HT1080 (cell line): Measurements from ENCODE around the gene MAML3. TPM values are rescaled to one million over a fixed set of nuclear protein-coding genes. Genes with fewer than 3 reads are reported as not detected.

Experiments
- DNase-seq: peaks from one replicate; pipeline ENCODE4 v3.0.0-alpha.2; 2015; ENCODE audit warnings: low read depth
- total RNA-seq: library from RNA; depleted of rRNA; stranded (reverse); fragments of >200 nt; shearing (Covaris generic); gene quantifications from 2 replicates; pipeline ENCODE4 v1.2.3, GENCODE V29; 2014

The MAML3 gene
- total RNA-seq, 1 experiment from 2014 or later: 11.4 TPM

GRCh38 chr4:140047786-140048185 is 106.2 kb downstream of the MAML3 start:
- no peak for DNase-seq

DNA sequence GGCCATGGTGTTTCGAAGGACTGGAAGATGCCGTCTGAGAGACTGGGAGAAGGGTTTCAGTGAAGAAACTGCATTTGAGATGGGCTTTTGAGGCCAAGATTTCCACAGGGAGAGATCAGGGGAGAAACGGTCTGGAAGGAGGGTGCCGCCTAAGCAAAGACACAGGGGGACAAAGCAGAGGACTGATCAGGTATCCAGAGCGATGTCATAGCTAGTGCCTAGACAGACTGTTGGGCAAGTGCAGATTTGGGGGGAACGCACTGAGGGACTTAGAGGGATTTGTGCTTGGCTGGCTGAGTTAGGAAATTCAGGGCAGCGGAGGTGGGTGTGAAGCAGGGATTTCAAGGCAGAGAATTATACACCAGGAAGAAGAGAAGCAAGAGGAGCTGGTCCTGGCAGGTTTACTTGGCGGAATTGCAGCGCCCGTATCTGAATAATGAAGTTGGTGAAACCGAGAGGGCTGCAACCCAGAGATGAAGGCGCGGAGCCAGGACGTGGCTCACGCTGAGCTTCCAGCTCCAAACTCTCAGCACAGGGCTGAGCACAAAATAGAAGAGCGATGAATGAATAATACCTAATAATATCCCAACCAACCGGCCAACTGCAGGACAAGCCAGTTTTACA is 106.9 kb downstream of the MAML3 start:
- DNase-seq: no peak

DNA sequence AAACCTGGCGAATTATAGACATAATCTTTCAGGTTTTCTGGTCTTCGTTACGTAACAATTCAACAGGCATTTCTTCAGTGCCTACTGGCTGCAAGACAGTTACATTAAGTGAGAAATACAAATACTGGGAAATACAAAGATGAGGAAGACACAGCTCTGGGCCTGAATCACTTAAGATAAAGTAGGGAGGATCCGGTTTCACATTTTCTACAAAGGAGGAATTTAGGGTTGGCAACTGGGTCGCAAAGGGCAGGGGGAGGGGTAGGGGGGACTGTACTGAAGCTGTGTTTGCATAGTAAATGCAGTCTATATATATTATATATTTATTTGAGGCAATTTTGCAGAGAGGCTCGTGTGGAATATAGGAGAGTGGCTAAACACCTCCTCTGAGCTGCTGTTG is 107.4 kb downstream of the MAML3 start:
- DNase-seq: no peak

DNA sequence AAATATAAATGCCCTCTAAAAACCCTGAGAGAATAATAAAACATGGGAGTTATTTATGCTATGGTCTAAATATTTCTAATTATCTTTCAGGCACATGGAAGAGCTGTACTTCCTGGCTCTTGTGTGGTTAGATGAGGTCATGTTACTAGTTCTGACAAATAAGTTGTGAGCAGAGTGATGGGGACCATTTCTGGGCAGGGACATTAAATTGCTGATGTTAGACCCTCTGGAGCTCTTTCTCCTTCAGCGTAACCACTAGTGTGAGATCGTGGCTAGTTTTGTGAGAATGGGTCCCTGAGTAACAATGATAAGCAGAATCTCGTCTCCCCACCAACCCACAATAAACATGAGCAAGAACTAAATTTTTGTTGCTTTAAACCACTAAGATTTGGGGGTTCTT is 108.0 kb downstream of the MAML3 start:
- DNase-seq: no peak

- no peak for DNase-seq
These were observed 109.6 kb downstream of the MAML3 start for GRCh38 chr4:140044337-140044902.

- DNase-seq: no peak
These were observed 111.3 kb downstream of the MAML3 start for GRCh38 chr4:140042634-140043033.

- DNase-seq: peak; percentile 80
These were observed 115.9 kb downstream of the MAML3 start for GRCh38 chr4:140038031-140038533.

DNA sequence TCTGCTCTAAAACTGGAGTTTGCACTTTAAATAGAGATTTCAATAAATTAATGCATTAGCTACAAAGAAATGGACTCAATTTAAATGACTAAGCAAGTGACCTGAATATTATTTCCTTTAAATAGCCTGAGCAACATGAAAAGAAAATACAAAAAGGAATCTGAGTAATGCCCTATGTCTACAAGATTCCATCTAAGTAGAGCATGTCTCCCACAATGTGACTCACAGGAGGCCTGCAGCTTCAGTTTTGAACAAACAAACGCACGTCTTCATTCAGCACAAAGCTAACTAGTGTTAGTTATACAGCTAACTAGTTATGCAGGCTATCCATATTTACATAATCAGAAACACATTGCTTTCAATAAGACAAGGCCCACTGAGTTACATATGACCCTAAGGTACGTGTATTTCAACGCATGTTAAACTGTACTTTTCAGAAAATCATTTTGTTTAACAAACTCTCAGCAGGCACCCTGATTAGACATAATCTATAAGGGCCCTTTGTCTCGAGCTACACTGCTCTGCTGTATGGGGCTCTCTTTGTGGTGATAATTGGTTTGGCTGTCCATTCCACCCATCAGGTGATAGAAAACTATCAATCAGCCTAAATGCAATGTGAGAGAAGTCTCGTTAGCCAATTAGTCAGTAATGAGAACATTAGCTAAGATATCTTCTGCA is 116.5 kb downstream of the MAML3 start:
- peak; percentile 92 for DNase-seq

DNA sequence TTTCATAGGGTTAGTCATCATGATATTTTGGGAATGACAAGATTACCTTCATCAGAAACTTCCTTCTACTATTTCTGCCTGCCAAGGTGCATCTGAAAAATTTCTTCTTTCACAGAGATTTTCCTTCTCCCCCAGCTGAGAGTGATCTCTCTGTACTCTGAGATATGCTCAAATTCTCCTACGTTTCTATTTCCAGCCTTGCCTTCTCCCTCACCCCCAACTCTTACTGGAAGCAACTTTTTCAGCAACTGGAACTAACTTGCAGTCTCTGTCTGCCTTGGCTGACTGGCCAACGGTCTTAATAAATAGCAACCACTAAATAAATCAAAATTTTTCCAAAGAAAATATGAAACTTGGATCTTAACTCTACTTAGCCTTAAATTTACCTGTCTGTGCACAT is 122.3 kb downstream of the MAML3 start:
- no peak for DNase-seq

- no peak for DNase-seq
These were observed 122.9 kb downstream of the MAML3 start for GRCh38 chr4:140031061-140031460.

DNA sequence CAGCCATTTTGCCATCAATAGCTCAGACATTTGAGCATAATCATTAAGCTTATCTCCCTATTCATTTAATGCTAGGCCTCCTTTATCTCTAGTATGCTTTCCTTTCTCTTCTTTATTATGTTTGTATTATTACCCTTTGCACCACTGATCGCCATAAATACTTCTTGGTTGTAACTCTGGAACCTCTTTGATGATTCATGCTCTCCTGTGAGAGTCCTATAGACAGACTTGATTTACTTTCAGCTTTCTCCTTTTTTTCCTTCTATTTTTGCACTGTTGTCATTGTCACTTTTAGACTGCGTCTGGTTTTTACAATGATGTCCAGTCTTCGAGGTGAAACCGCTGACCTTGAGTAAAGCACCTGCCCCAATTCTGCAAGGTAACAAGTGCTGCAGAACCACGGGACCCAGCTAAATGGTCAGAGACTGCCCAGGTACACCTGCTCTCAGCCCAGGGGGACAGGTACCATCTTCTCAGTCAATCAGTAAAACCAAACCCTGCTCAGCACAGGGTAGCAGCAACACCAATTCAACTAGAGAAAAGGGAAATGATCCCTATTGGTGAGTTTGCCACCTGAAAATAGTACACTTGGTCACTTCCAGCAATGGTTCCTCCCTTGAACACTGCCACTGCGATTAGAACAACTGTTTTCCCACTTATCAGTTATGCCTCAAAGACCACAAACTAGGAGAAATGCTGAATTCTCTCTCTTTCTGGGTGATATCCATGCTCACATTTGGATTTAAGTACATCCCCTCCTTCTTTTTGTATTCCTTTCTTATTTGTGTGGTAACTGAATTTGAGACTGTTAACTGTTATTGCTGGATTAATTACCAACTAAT is 125.1 kb downstream of the MAML3 start:
- DNase-seq: no peak

DNA sequence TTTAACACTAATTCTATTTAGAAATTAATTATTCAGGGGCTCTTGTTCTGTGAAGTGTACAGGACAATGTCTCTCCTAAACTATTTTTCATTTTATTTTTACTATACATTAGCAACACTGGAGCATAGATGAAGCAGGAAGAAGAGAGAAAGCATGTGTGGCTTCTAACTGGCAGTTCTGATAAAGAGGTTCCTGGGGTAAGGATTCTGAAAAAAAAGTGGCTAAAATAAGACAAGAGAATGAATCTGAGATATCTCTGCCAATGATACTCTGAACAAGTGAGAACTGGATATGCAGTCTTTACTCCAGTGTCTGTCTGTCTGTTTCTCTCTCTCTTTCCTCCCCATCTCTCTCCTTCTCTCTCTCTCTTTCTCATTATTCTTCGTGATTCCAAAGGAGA is 125.9 kb downstream of the MAML3 start:
- no peak for DNase-seq

- no peak for DNase-seq
These were observed 126.9 kb downstream of the MAML3 start for GRCh38 chr4:140027101-140027500.

DNA sequence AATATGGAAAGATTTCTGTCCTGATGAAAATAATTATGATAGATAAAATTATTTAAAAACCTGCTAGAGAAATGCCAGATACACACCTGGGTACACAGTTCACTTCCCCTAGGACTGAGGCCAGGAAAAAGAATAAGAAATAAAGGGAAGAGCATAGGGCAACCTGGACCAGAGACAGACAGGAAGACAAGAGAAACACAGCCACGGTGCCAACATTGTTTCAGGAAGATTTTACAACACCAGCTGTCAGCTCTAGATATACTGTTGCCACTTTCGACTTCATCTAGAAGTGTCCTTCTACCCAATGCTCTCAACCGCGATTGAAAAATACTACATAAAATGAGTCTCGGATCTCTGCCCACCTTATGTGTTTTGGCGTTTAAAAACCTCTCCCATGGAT is 128.5 kb downstream of the MAML3 start:
- no peak for DNase-seq

- no peak for DNase-seq
These were observed 133.3 kb downstream of the MAML3 start for GRCh38 chr4:140020457-140021361.

DNA sequence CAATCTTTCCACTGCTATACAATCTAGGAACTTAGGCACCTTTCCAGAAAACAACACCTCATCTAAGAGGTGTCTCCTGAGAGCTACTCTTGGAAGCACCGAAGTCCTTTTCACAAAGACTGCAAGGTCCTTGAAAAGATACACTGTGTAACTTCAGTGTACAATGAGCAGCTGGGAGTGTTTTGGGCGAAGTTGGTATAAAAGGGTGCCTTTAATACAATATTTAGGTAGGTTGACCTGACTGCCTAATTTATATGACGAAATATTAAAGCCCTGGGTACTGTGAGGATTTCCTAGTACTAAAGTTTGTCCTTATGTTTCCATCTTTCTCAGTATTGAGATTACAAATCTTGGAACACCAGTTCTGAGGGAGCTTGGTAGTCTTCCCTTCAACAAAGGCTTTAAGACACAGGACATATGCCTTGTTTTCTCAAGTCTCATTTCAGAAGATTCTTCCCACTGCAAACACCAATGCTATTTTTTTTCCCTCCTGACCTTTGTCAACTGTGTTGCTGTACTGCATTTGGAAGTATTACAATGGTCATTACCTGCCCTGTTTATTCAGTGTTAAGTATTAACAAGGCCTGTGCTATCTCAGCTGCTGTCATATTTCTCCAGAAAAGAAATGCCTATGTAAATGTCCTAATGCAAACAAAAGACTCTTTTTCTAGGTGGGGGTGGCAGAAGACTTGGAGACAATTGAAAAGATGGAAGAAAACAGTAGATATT is 134.2 kb downstream of the MAML3 start:
- no peak for DNase-seq

- DNase-seq: no peak
These were observed 134.9 kb downstream of the MAML3 start for GRCh38 chr4:140018931-140019618.

DNA sequence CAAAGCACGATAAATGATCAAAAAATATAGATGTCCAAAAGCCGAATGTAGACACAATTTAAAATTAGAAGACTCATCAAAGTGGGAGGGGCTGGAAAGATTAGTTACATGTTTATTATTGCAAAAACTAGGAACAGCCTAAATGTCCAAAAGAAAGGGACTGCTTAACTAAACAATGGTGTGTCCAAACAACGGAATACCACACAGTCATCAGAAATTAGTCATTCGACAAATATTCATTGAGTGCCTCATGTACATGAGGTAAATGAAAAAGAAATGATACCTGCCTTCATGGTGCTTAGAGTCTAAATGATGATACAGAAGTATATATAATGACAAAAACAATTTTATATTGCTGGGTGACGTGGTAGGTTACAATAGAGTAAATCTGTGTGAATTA is 139.7 kb downstream of the MAML3 start:
- DNase-seq: no peak

DNA sequence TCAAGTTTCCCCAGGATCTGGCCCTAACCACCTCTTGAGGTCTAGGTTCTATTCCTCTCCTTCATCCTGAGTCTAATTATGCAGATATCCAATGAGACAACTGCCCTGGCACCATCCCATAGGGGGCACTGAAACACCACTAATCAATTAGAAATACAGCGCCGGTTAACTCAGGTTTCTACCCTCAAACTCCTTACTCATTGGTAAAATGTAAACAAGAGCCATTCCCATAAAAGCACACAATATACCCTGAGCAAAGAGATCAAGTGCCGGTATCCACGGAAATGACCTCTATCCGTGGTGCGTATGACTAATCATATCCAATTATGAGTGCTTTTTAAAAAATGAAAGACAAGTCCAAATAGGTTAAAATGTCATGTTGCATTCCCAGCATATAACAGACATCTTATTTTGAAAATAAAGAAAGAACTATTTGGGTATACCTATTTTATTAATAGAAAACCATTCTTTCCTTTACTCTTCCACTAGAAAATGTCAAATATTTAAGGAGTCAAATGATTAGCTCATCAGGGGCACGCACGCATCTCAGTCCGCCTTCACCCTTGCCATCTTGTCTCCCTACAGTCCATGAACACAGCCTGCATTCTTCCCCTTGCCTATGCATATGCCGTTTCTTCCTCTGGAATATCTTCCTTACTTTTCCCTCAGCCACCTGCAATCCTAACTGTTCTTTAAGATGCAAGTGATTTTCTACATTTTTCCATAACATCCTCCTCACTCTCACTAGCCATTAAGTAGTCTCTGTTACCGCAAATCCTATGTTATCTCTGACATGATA is 141.1 kb downstream of the MAML3 start:
- peak; percentile 95 for DNase-seq
